AG20443 (cell line): Measurements from ENCODE around the gene FOXJ3.
A peak's percentile ranks its signal among the peaks of the same experiment; 100 is the strongest.

ENCODE experiments used
- DNase-seq: peaks from one replicate; pipeline ENCODE4 v3.0.0; 2012; ENCODE audit warnings: low spot score, mixed read lengths

FOXJ3 gene

GRCh38 chr1:42143896-42144710 lies 190.9 kb downstream of the FOXJ3 start:
- DNase-seq: peak; percentile 4

DNA sequence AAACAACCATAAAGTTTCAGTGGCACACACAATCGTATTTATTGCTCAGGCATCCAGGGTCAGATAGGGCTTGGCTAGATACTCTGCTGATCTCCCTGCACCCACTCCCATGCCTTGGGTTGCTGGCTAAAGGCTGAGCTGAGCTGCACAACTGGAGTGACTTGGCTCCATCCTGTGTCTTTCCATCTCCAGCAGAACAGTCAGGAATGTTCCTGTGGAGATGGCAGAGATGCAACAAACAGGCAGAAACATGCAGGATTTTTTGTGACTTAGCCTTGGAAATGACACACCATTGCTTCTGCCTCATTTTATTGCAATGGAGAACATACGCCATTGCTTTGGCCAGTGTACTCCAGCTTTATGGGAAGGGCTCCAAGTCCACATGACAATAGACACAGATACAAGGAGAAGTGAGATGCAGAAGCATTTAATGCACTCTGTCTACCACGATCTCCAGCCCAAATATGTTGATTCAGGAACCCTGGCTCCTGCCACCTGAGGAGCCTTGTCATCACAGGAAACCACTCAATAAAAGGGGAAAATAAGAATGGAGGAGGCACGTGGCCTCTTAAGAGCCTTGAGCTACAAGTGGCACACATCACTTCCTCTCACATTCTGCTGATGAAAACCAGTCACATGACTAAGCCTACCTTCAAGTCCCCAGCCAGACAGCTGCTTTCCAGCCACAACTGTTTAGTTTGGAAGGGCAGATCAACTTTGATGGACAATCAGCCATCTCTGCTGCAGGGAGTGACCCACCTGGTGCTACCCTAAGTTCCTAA lies 191.9 kb downstream of the FOXJ3 start:
- DNase-seq: peak; percentile 4

DNA sequence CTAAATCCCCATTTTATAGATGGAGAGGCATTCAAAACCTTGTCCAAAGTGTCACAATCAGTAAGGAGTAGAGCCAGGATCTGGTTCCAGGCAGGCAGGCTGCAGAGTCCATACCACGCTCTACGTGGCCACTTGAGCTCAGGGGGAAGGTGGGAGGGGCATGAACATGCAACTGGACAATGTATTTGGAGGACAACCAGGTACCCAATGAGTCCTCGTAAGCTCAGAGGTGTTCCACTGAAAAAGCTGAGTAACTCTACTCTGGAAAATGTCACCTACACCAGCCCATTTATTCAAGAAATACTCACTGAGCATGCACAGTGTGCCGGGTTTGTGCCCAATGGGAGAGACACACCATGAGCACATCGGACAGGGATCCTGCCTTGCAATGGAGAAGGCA lies 193.1 kb downstream of the FOXJ3 start:
- peak; percentile 2 for DNase-seq

GRCh38 chr1:42140191-42140590 lies 194.8 kb downstream of the FOXJ3 start:
- peak; percentile 5 for DNase-seq

- DNase-seq: no peak
Measured at GRCh38 chr1:42139444-42139843, 195.6 kb downstream of the FOXJ3 start.

DNA sequence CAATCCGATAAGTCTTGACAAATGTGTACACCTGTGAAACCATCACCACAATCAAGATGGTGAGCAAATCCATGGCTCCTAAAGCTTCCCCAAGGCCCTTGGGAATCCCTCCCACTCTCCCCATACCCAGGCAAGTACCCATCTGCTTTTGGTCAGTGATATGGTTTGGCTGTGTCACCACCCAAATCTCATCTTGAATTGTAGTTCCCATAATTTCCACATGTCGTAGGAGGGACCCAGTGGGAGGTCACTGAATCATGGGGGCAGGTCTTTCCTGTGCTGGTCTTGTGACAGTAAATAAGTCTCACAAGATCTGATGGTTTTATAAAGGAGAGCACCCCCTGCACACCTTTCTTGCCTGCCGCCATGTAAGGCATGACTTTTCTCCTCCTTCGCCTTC lies 196.4 kb downstream of the FOXJ3 start:
- peak; percentile 2 for DNase-seq

DNA sequence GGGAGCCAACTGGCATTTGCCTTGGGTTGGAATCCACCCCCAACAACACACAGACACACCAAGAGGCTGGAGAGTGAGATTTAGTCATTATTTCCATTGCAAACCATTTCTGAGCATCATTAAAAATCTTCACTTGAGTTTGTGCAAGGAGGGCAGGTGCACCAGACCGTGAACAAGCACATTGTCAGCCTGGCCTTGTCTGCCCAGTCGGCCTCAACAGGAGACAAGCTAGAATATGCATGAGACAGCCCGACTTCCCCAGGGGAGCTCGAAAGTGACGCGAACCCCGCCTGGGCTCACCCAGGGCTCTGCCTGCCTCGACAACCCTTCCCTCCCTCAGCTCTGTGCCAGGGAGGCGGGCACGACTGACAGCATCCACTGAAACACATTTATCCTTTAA lies 197.3 kb downstream of the FOXJ3 start:
- DNase-seq: peak; percentile 11

DNA sequence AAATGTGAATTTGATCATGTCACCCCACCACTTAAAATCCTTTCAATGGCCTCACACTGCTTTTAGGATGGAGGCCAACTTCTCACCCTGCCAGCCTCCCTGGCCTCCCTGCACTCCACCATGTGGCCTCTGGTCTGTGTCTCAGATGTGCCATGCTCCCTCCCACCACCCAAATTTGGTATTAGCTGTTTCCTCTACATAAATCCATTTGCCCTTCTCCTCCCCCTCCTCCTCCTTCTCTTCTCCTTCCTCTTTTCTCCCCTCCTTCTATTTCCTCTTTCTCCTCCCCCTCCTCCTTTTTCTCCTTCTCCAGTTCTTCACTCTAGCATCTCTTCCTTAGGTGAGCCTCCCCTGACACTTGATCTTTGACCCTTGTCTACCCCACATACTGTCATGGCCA lies 198.6 kb downstream of the FOXJ3 start:
- DNase-seq: peak; percentile 3

- peak; percentile 9 for DNase-seq
Measured at GRCh38 chr1:42135426-42135825, 199.6 kb downstream of the FOXJ3 start.

DNA sequence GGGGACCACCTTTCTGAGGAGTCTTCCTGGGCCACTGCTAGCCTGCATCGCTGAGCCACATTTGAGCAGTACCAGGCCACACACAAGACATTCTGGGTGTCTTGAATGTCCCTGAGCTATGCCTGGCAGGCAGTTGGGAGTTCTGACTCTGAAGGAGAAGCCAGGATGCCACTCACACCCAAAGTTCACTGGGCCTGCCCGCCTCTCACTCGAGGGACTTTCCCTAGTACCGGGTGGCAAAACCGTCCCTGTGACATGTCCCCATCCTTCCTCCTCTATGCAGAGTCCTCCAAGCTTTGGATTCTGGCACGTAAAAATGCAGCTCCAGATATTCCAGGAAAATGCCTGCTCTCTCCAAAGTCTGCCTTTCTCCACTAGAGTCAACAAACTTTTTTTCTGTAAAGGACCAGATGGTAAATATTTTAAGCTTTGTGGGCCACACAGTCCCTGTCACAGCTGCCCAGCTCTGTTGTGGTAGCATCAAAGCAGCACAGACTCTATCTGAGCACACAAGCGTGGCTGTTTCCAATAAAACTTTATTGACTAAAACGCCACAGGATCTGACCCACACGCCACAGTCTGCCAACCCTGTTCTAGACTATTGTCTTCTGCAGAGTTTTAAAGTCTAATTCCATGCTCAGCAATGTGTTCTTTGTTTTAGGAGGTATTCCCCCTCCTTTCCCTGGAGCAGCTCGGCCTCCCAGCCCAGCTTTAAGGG lies 201.1 kb downstream of the FOXJ3 start:
- peak; percentile 2 for DNase-seq

- DNase-seq: no peak
Measured at GRCh38 chr1:42133390-42133789, 201.6 kb downstream of the FOXJ3 start.

GRCh38 chr1:42130061-42130660 lies 204.9 kb downstream of the FOXJ3 start:
- DNase-seq: no peak

- DNase-seq: no peak
Measured at GRCh38 chr1:42128964-42129363, 206.1 kb downstream of the FOXJ3 start.

- no peak for DNase-seq
Measured at GRCh38 chr1:42128499-42128898, 206.5 kb downstream of the FOXJ3 start.

GRCh38 chr1:42127767-42128166 lies 207.3 kb downstream of the FOXJ3 start:
- DNase-seq: no peak
